ENCODE data around the gene S1PR5.

The S1PR5 gene

DNA sequence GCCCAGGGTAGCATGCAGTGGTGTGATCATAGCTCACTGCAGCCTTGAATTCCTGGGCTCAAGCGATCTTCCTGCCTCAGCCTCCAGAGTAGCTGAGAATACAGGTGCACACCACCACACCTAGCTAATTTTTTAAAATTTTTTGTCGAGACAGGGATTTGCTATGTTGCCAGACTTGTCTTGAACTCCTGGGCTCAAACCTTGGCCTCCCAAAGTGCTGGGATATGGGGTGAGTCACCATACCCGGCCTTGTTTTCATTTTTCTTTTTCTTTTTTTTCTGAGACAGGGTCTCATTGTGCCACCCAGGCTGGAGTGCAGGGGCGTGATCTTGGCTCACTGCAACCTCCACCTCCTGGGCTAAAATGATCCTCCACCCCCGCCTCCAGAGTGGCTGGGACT is 52.8 kb downstream of the S1PR5 start:
- DNase-seq = no peak
